Suprapubic skin (tissue), 4 donors: ENCODE data around the gene RBM38. TPM values are rescaled to one million over a fixed set of nuclear protein-coding genes. Genes with fewer than 3 reads are reported as not detected.

Experiments
- DNase-seq, 2 donors: peaks; one replicate each; pipeline ENCODE4 v3.0.0-alpha.2; 2019; ENCODE audit warnings: low spot score in 2 of 2
- H3K27ac ChIP-seq: fragments of 200-600 bp; sonication (generic); one replicate; pipeline ENCODE4 v1.5.1; 2019
- H3K27me3 ChIP-seq: fragments of 200-600 bp; sonication (generic); one replicate; pipeline ENCODE4 v1.5.1; 2019
- H3K36me3 ChIP-seq: fragments of 200-600 bp; sonication (generic); one replicate; pipeline ENCODE4 v1.5.1; 2019
- H3K4me1 ChIP-seq: fragments of 200-600 bp; sonication (generic); one replicate; pipeline ENCODE4 v1.5.1; 2019
- H3K4me3 ChIP-seq: fragments of 200-600 bp; sonication (generic); one replicate; pipeline ENCODE4 v1.5.1; 2019; ENCODE audit warnings: mild to moderate bottlenecking
- H3K9me3 ChIP-seq: fragments of 200-600 bp; sonication (generic); one replicate; pipeline ENCODE4 v1.5.1; 2019
- CTCF ChIP-seq, 2 donors: fragments of 200-600 bp in 1 of 2; fragments of 450-650 bp in 1 of 2; sonication (generic) in 1 of 2; IDR thresholded peaks; one replicate each; pipeline ENCODE4 v1.5.1; 2016 to 2019; ENCODE audit warnings: antibody characterized with exemption in 2 of 2, mild to moderate bottlenecking in 1 of 2, moderate library complexity in 1 of 2
- EP300 ChIP-seq: sonication (generic); formaldehyde crosslinking; IDR thresholded peaks from one replicate; pipeline ENCODE4 v1.6.1; 2017; ENCODE audit warnings: antibody characterized with exemption
- POLR2A ChIP-seq, 2 donors: fragments of 450-650 bp; IDR thresholded peaks; one replicate each; pipeline ENCODE4 v1.6.1; 2017; ENCODE audit warnings: antibody characterized with exemption in 2 of 2, mild to moderate bottlenecking in 2 of 2, moderate library complexity in 2 of 2
- POLR2AphosphoS5 ChIP-seq, 3 donors: sonication (generic); formaldehyde crosslinking; IDR thresholded peaks; one replicate each; pipeline ENCODE4 v1.6.1; 2017; ENCODE audit warnings: antibody characterized with exemption in 3 of 3
- WGBS: methylation state at CpG from one replicate; pipeline ENCODE4 v1.1.5; 2018; 5-methylcytosine and 5-hydroxymethylcytosine counted together
- total RNA-seq, 4 donors: library from RNA; depleted of rRNA; stranded (reverse); fragments of >200 nt; gene quantifications; one replicate each; pipeline ENCODE4 v1.1.0, GENCODE V29; 2016

RBM38 gene
- total RNA-seq, 4 donors from 2014 or later: 8.7 to 16.7 (median 12.8) TPM

GRCh38 chr20:57391439-57392301 is 474 bp downstream of the RBM38 start:
- TF ChIP-seq POLR2A (IDR thresholded peaks at IDR 0.05) (peak in 1 of 2 donors; percentile 23), POLR2AphosphoS5 (IDR thresholded peaks at IDR 0.05) (no peak)
- Histone ChIP-seq H3K4me1 (peaks cover 60% of the 10 kb centered on the region), H3K27ac (peak overlapping the region; percentile 64), H3K36me3 (peaks cover 6% of the 10 kb centered on the region), H3K27me3 (no peaks in the 10 kb centered on the region), H3K9me3 (no peaks in the 10 kb centered on the region), H3K4me3 (peak overlapping the region; percentile 79)
- no peak for DNase-seq
- WGBS: 6% methylated on average over 32 of the region's 98 CpGs

DNA sequence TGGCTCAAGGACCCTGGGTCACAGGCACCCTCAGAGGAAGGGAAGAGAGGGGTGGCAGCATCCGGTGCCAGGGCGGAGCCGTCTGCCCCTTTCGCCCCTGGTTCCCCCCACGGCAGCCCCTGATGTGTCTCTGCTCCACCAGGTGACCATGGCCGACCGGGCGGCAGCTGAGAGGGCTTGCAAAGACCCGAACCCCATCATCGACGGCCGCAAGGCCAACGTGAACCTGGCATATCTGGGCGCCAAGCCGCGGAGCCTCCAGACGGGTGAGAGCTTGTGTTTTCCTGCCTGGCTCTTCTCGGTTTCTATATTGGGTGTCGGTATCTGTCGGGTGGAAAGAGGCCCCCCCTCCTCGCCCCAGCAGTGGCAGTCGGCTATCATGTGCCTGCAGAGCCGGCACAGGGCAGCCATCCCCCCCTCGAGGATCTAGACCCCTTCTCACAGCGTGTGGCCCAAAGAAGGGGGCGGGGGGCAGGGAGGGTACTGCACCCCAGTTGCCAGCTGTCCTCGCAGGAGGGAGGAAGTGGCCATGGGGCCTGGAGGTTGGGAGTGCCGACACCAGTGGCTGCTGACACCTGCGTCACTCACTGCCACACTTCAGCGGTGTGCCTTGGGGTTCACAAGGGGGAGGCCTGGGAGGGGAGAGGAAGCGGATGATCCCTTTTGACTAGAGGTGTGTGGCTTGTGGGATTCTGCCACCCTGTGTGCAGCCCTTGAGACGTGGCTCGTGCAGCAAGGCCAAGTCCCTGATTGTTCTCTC is 1.5 kb downstream of the RBM38 start:
- no peak for DNase-seq
- Histone ChIP-seq H3K9me3 (no peaks in the 10 kb centered on the region), H3K27ac (peak overlapping the region; percentile 31), H3K4me3 (peak overlapping the region; percentile 79), H3K36me3 (peaks cover 10% of the 10 kb centered on the region), H3K4me1 (peaks cover 62% of the 10 kb centered on the region), H3K27me3 (no peaks in the 10 kb centered on the region)
- 33% methylated on average over 8 of the region's 33 CpGs for WGBS
- TF ChIP-seq CTCF (IDR thresholded peaks at IDR 0.05) (no peak), POLR2A (IDR thresholded peaks at IDR 0.05) (no peak), POLR2AphosphoS5 (IDR thresholded peaks at IDR 0.05) (no peak), EP300 (no peak)

GRCh38 chr20:57393321-57394120 is 2.3 kb downstream of the RBM38 start:
- H3K4me1 ChIP-seq: peaks cover 71% of the 10 kb centered on the region

DNA sequence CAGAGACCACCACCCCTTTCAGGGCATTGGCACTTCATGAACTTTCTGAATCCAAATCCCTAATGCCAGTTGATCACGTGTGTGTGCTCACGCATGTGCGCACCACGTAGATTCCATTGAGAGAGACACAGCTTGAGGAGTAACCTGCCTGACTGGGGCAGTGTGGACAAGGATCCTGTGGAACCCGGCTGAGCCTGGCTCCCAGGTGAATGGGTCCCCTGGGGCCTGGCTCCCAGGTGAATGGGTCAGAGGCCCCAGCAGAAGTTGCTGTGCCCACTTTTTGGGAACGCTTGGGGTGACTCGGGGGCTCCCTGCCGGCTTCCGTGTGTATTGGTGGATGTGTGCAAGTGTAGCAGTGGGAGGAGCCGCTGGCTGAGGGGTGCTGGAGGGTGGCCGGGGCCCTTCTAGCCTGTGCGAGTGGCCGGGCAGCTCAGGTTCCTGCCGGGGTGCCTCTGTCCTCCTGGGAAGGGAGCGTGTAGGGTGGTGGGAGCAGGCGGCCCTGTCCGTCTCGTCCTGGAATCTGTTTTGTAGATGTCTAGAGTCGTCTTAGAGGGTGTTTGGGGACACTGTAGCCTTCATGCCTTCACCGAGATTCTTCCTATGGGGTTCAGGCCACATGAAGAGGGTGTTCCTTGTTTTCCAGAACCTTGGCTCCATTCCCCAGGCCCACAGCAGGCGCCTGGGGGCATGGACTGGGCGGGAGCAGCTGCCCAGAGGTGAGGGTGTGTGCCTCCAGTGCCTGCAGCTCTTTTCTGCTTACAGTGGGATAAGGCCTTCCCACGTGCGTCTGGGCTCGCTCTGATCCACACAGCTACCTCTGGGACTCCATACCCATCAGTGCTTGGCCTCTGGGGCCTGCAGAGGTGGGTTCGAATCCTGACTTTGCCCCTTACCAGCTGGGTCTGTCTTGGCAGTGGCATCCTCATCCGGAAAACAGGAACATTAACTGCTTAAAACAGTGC is 3.2 kb downstream of the RBM38 start:
- Histone ChIP-seq H3K4me1 (peaks cover 73% of the 10 kb centered on the region), H3K4me3 (no peak overlapping the region), H3K27ac (peak overlapping the region; percentile 16), H3K9me3 (no peaks in the 10 kb centered on the region), H3K27me3 (no peaks in the 10 kb centered on the region), H3K36me3 (peaks cover 10% of the 10 kb centered on the region)
- DNase-seq: no peak
- whole genome bisulfite sequencing: 80% methylated on average over 21 of the region's 27 CpGs
- no peak for TF ChIP-seq POLR2A (IDR thresholded peaks at IDR 0.05)

More at GRCh38 chr20:57393321-57394120, 2.3 kb downstream of the RBM38 start:
- no peaks in the 10 kb centered on the region for H3K27me3 ChIP-seq
- DNase-seq: no peak
- TF ChIP-seq CTCF (IDR thresholded peaks at IDR 0.05) (no peak), POLR2A (IDR thresholded peaks at IDR 0.05) (no peak), POLR2AphosphoS5 (IDR thresholded peaks at IDR 0.05) (no peak)
- peaks cover 10% of the 10 kb centered on the region for H3K36me3 ChIP-seq
- no peaks in the 10 kb centered on the region for H3K9me3 ChIP-seq
- peak overlapping the region; percentile 79 for H3K4me3 ChIP-seq
- WGBS: 88% methylated on average over 13 of the region's 14 CpGs
- H3K27ac ChIP-seq: no peak overlapping the region

DNA sequence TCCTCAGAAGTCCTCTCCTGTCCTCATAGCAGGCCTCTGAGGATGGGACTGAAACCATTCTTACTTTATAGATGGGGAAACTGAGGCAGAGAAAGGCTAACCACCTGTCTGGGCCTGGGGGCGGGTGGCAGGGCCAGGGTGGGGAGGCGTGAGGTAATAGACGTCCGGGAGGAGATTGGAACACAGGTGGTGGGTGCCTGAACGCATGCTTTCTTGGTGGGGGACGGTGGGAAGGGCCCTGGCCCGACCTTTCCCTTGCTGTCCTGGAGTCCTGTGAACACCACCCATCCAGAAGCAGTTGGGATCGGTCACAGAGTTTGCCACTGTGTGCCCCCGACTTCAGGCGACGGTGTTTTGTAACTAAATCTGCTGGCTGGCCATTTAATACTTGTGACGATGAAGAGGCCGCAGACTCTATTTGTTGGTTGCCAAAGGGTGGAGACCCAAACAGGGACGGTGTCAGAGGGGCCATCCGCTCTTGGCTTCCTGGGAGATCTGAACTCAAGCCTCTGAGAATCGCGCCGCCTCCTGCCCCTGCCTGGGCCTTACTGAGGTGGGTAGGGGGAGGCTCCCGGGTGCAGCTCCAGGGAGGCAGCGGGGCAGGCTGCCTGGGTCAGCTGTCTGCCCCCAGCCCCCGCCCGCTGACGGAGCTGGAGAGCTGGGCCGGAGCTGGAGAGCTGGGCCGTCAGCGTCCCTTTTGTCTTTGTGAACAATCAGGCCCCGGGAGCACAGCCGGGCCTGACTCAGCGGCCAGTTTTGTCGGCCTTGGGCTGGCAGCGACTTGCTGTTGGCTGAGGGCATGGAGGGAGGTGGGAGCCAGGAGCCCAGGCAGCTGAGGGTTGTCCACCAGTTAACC is 4.1 kb downstream of the RBM38 start:
- Histone ChIP-seq H3K27me3 (no peaks in the 10 kb centered on the region), H3K4me3 (no peak overlapping the region), H3K27ac (peak overlapping the region; percentile 16), H3K4me1 (peaks cover 73% of the 10 kb centered on the region), H3K36me3 (peaks cover 10% of the 10 kb centered on the region), H3K9me3 (no peaks in the 10 kb centered on the region)
- WGBS: 54% methylated on average over 16 of the region's 31 CpGs
- TF ChIP-seq EP300 (no peak), CTCF (IDR thresholded peaks at IDR 0.05) (no peak), POLR2AphosphoS5 (IDR thresholded peaks at IDR 0.05) (no peak), POLR2A (IDR thresholded peaks at IDR 0.05) (no peak)
- DNase-seq: no peak
